Brain microvascular endothelial cell (primary cell): ENCODE results near the gene IDS.
A peak's percentile ranks its signal among the peaks of the same experiment; 100 is the strongest.
"Not testable (repeated sequence)": the region's sequence is repeated elsewhere in the genome, so short reads cannot be mapped to it uniquely, and the experiment has no call there.

Source experiments
- DNase-seq: peaks from one replicate; pipeline ENCODE4 v3.0.0-alpha.2; 2020
- H3K27ac ChIP-seq: fragments of 250-450 bp; sonication (Bioruptor Pico); 2 replicates; pipeline ENCODE4 v1.5.1; 2020; ENCODE audit warnings: mild to moderate bottlenecking, moderate library complexity
- H3K27me3 ChIP-seq: fragments of 250-450 bp; sonication (Bioruptor Pico); replicated peaks from 2 replicates; pipeline ENCODE4 v1.5.1; 2020; ENCODE audit warnings: mild to moderate bottlenecking
- H3K36me3 ChIP-seq: fragments of 250-450 bp; sonication (Bioruptor Pico); replicated peaks from 2 replicates; pipeline ENCODE4 v1.5.1; 2020; ENCODE audit warnings: mild to moderate bottlenecking
- H3K4me3 ChIP-seq: 2 replicates; pipeline ENCODE4 v1.5.1; 2011; ENCODE audit warnings: low read depth, mild to moderate bottlenecking, control low read depth, low read length, moderate library complexity
- in situ Hi-C: cut with HindIII; loops from 2 replicates; pipeline ENCODE4 v1.10.0; 2017; ENCODE audit warnings: low sequenced_read_pairs, low pct_ligation_motif_present
- TF ChIP-seq, protein P1 (sequence below): IDR thresholded peaks from 2 replicates; pipeline ENCODE4 v1.5.1; 2011; ENCODE audit warnings: low read depth, mild to moderate bottlenecking, moderate library complexity, low read length, control low read depth, inconsistent platforms; ENCODE audit errors: missing control alignments

Gene IDS

DNA sequence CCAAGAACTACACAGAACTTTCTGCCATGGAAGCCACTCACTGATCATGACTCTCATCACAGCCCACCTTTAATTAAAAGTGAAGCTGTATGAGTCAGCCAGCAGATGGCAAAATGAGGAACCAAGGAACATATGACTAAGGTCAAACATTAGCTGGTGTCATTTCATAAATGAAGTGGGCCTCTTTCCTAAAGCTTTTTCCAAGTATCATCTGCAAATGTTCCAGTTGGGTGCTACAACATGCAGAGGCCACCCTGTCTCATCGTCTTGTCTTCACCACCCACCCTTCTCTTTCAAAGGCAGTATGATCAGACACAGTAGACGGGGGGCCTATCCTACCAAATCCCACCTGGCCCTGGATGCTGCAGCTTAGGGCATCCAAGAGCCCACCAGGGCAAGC is 26.5 kb upstream of the IDS start:
- DNase-seq: no peak
- Histone ChIP-seq H3K27ac (no peak overlapping the region), H3K36me3 (no peaks in the 10 kb centered on the region), H3K27me3 (no peaks in the 10 kb centered on the region), H3K4me3 (no peak overlapping the region)
- in situ Hi-C loops: no loop called here
- TF ChIP-seq, protein P1, sequence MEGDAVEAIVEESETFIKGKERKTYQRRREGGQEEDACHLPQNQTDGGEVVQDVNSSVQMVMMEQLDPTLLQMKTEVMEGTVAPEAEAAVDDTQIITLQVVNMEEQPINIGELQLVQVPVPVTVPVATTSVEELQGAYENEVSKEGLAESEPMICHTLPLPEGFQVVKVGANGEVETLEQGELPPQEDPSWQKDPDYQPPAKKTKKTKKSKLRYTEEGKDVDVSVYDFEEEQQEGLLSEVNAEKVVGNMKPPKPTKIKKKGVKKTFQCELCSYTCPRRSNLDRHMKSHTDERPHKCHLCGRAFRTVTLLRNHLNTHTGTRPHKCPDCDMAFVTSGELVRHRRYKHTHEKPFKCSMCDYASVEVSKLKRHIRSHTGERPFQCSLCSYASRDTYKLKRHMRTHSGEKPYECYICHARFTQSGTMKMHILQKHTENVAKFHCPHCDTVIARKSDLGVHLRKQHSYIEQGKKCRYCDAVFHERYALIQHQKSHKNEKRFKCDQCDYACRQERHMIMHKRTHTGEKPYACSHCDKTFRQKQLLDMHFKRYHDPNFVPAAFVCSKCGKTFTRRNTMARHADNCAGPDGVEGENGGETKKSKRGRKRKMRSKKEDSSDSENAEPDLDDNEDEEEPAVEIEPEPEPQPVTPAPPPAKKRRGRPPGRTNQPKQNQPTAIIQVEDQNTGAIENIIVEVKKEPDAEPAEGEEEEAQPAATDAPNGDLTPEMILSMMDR: no peak

DNA sequence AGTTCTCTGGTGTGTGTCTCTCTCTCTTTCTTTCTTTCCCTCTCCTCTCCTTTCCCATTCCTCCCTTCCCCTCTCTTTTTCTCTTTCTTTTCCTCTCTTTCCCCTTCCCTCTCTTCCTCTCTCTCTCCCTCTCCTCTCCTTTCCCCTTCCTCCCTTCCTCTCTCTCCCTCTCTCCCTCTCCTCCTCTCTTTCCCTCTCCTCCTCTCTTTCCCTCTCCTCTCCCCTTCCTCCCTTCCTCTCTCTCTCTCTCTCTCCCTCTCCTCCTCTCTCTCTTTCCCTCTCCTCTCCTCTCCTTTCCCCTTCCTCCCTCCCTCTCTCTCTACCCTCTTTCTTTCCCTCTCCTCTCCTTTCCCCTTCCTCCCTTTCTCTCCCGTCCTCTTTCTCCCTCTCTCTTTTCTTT is 23.3 kb upstream of the IDS start:
- Histone ChIP-seq H3K27ac (no peak overlapping the region), H3K36me3 (no peaks in the 10 kb centered on the region), H3K4me3 (no peak overlapping the region), H3K27me3 (no peaks in the 10 kb centered on the region)
- TF ChIP-seq, protein P1: no peak
- in situ Hi-C loops: no loop called here
- no peak for DNase-seq

DNA sequence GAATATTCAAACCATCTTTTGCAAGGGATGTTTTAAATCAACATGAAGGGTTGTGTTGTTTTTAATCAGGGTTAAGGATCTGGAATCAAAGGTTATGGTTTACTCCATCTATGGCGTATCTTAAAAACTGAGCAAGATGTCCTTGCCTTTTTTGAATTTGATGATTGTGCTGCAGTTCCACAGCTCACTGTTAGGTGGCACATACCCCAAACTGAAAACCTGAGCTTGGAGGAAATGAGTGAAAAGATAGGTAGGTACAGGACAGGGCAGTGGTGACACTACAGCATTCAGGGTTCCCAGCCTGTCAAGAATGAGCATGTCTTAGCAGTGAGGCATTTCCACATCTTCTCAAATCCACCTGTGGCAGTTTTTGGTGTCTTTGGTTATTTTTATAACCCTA is 22.6 kb upstream of the IDS start:
- in situ Hi-C loops: no loop called here
- DNase-seq: peak; percentile 19
- Histone ChIP-seq H3K36me3 (no peaks in the 10 kb centered on the region), H3K4me3 (no peak overlapping the region), H3K27ac (no peak overlapping the region), H3K27me3 (no peaks in the 10 kb centered on the region)
- TF ChIP-seq, protein P1: peak; percentile 66

- H3K36me3 ChIP-seq, H3K4me3 ChIP-seq, H3K27ac ChIP-seq, H3K27me3 ChIP-seq, DNase-seq, in situ Hi-C loops: not testable (repeated sequence)
Observed at GRCh38 chrX:149526318-149527033, 21.4 kb upstream of the IDS start.

DNA sequence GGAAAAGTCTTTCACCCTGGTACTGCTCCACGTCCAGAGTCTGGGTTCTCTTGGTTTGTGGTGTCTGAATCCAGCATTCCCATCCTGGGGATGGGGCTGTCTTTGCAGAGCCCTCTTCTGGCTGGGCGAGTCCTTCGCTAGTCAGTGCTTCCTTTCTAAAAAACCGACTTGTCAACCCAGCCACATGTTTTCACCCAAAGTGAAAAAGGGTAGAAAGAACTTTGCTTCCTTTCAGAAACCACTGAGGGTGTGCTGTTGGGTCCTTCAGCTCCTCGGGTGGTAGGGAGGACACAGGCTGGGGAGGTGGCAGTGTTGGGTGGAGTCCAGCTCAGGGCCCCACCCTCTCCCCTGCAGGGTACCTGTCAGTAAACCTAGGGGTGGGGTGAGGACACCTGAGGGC is 20.8 kb upstream of the IDS start:
- H3K27me3 ChIP-seq, H3K36me3 ChIP-seq, in situ Hi-C loops, DNase-seq, H3K4me3 ChIP-seq: not testable (repeated sequence)
- H3K27ac ChIP-seq: peak overlapping the region; percentile 55

GRCh38 chrX:149525389-149525788 is 20.3 kb upstream of the IDS start:
- peak; percentile 84 for DNase-seq
- peak overlapping the region; percentile 62 for H3K27ac ChIP-seq
- H3K4me3 ChIP-seq, H3K36me3 ChIP-seq, H3K27me3 ChIP-seq, in situ Hi-C loops: not testable (repeated sequence)

DNA sequence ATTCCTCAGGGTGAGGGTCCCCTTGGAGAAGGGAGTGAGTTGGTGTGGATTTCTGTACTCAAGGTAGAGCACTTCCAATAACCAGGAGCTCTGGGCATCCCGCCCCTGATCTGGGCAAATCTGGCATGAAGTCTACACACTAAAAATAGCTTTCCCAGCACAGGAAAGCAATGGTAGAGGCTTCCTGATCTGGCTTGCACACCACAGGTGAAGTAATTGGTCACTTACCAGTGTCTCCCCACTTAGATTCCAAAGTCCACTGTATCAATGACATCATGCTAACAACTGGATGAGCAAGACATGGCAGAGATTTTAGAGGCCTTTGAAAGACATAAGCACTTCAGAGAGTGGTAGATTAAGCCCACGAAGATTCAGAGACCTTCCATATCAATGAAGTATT is 17.8 kb upstream of the IDS start:
- Histone ChIP-seq H3K4me3 (no peak overlapping the region), H3K27ac (no peak overlapping the region), H3K27me3 (no peaks in the 10 kb centered on the region), H3K36me3 (no peaks in the 10 kb centered on the region)
- DNase-seq: no peak
- in situ Hi-C loops: no loop called here
- TF ChIP-seq, protein P1: no peak
